BLaER1 (cell line): ENCODE measurements around the gene UGT1A5.
"Not testable (repeated sequence)": the region's sequence is repeated elsewhere in the genome, so short reads cannot be mapped to it uniquely, and the experiment has no call there.

Source experiments
- H3K27ac ChIP-seq: shearing (Covaris generic); formaldehyde crosslinking; 2 replicates; pipeline ENCODE4 v1.8.1; 2022
- H3K27me3 ChIP-seq: shearing (Covaris generic); formaldehyde crosslinking; 2 replicates; pipeline ENCODE4 v1.8.1; 2022
- H3K36me3 ChIP-seq: shearing (Covaris generic); formaldehyde crosslinking; 2 replicates; pipeline ENCODE4 v1.8.1; 2022
- H3K4me1 ChIP-seq: shearing (Covaris generic); formaldehyde crosslinking; 2 replicates; pipeline ENCODE4 v1.8.1; 2022
- H3K4me2 ChIP-seq: shearing (Covaris generic); formaldehyde crosslinking; 2 replicates; pipeline ENCODE4 v1.8.1; 2022
- H3K4me3 ChIP-seq: shearing (Covaris generic); formaldehyde crosslinking; 2 replicates; pipeline ENCODE4 v1.8.1; 2022
- H3K9ac ChIP-seq: shearing (Covaris generic); formaldehyde crosslinking; 2 replicates; pipeline ENCODE4 v1.8.1; 2022
- H3K9me3 ChIP-seq: shearing (Covaris generic); formaldehyde crosslinking; 2 replicates; pipeline ENCODE4 v1.8.1; 2022
- H4K20me1 ChIP-seq: shearing (Covaris generic); formaldehyde crosslinking; 2 replicates; pipeline ENCODE4 v1.8.1; 2022
- Cebpa-rat ChIP-seq: shearing (Covaris generic); IDR thresholded peaks from 2 replicates; pipeline ENCODE4 v1.8.1; 2022

Gene UGT1A5

DNA sequence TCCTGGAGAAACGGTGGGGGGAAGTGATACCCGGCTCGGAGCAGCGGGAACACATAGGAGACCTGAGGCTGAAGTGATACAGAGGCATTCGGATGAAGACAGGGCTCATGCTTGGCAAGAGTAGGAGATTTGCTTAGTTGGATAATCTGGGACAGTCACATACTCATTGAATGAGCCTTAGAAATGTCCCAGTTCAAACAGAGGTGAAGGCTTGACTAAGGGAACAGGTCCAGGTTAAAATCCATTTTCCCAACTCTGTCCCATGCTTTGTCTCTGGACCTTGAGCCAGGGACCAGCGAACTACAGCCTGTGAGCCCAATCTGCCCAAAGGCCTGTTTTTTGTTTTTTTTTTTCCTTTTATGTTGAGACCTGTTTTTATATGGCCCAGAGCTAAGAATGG is 18.7 kb upstream of the UGT1A5 start:
- no peaks in the 10 kb centered on the region for H3K9me3 ChIP-seq
- H3K36me3 ChIP-seq: no peaks in the 10 kb centered on the region
- TF ChIP-seq Cebpa-rat: no peak
- no peaks in the 10 kb centered on the region for H3K27me3 ChIP-seq
- H3K4me2 ChIP-seq: no peak overlapping the region
- no peak overlapping the region for H3K4me3 ChIP-seq
- no peaks in the 10 kb centered on the region for H3K4me1 ChIP-seq
- H3K27ac ChIP-seq: no peak overlapping the region
- H3K9ac ChIP-seq: no peak overlapping the region
- no peaks in the 10 kb centered on the region for H4K20me1 ChIP-seq

DNA sequence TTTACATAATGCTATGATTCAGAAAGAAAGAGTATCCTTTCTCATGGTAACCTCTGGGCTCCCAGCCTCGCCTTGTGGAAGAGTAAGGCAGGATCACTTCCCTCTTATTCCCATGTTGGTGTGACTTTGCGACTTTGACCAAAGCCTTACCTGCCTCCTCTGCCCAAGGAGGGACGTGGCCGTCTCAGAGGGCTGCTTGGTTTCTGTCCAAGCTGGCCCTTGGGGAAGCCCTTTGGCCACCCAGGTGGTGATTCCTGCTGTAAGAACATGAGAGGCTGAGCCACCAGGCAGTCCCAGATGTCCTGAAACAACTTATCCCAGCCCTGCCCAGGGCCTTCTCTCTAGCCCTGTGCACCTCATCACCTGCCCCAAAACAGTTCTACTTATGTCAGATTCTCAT is 14.0 kb upstream of the UGT1A5 start:
- no peak for TF ChIP-seq Cebpa-rat
- H3K9me3 ChIP-seq: 0 out of 2 replicates have a peak, but pooled peaks cover under 1% of the 10 kb centered on the region
- H3K4me3 ChIP-seq: no peak overlapping the region
- H3K4me1 ChIP-seq: no peaks in the 10 kb centered on the region
- H3K27ac ChIP-seq: no peak overlapping the region
- no peak overlapping the region for H3K9ac ChIP-seq
- no peak overlapping the region for H3K4me2 ChIP-seq
- no peaks in the 10 kb centered on the region for H4K20me1 ChIP-seq
- no peaks in the 10 kb centered on the region for H3K27me3 ChIP-seq
- no peaks in the 10 kb centered on the region for H3K36me3 ChIP-seq

DNA sequence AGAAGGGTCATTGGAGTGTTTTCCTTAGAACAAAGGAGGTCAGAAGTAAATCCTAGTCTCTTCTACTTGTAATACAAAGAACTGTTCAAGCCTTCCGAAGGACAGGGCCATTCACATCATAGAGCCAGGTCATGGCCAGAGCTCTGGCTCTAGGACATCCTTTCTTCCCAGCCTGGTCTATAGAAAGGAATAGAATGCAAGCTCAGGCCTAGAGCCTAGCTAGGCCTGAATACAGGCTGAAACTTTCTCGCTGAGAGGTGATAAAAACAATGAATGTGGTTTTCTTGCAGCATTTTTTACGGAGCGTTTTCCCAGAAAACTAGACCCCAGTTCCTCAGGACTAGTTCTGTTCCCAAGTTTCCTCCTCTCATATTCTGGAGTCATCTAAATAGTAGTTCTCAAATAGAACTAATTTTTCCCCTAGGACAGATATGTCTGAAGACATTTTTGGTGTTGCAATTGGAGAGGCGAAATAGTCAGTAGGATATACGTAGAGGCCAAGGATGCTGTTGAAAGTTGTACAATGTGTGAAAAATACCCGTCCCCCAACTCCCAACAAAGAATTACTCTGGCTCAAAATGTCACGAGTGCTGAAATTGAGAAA is 13.2 kb upstream of the UGT1A5 start:
- TF ChIP-seq Cebpa-rat: no peak
- Histone ChIP-seq H3K9ac (no peak overlapping the region), H3K36me3 (no peaks in the 10 kb centered on the region), H3K27ac (no peak overlapping the region), H3K4me1 (no peaks in the 10 kb centered on the region), H3K4me3 (no peak overlapping the region), H3K4me2 (no peak overlapping the region), H3K27me3 (no peaks in the 10 kb centered on the region), H4K20me1 (no peaks in the 10 kb centered on the region), H3K9me3 (peaks cover 4% of the 10 kb centered on the region; the same call in 1 of the 2 replicates)

DNA sequence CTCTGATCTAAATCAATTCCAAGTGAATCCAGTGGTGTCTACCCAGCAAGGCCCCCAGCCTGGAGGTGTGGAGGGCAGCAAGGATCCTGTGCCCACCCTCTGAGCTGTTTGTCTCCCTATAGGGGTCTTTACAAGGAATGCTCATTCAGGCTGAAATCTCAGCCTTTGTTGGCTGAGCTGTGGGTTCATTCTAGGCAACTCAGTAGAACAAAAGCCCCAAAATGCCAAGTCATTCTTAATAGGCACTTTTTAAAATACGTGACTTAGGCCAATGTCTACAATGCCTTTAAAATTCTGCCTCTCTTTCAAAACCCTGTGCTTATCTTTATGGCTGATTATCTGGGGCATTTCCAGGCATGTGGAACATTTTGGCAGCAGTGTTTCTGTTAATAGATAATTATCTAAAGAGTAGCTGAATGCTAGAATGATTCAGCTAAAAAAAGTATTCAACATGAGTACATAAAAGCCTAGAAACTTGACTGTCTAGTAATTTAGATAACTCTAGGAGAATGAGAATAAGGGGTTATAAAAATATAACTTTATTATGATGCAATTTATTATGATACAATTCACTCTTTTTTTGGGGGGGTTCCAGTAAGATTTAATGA is 12.6 kb upstream of the UGT1A5 start:
- Histone ChIP-seq H3K9me3 (peaks cover 4% of the 10 kb centered on the region; the same call in 1 of the 2 replicates), H3K27me3 (no peaks in the 10 kb centered on the region), H3K4me1 (no peaks in the 10 kb centered on the region), H3K4me2 (no peak overlapping the region), H3K36me3 (no peaks in the 10 kb centered on the region), H3K27ac (no peak overlapping the region), H3K9ac (no peak overlapping the region), H3K4me3 (no peak overlapping the region), H4K20me1 (no peaks in the 10 kb centered on the region)
- no peak for TF ChIP-seq Cebpa-rat

DNA sequence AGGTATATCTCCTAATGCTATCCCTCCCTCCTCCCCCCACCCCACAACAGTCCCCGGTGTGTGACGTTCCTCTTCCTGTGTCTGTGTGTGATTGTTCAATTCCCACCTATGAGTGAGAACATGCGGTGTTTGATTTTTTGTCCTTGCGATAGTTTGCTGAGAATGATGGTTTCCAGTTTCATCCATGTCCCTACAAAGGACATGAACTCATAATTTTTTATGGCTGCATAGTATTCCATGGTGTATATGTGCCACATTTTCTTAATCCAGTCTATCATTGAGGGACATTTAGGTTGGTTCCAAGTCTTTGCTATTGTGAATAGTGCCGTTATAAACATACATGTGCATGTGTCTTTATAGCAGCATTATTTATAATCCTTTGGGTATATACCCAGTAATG is 11.9 kb upstream of the UGT1A5 start:
- not testable (repeated sequence) for H3K9me3 ChIP-seq, H3K4me3 ChIP-seq

DNA sequence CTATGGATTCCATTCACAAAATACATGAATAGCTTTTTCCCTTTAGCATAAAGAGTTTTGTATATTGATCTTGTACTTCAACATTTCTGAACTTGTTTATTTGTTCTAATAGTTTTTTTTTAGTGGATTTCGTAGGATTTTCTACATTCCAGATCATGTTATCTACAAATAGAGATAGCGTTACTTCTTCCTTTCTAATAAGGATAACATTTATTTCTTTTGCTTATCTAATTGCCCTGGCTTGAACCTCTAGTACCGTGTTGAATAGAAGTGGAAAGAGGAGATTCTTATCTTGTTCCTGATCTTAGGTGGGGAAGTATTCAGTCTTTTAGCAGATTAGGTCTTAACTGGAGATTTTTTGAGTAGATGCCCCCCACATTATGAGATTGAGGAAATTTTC is 10.5 kb upstream of the UGT1A5 start:
- no peak overlapping the region for H3K9ac ChIP-seq
- no peaks in the 10 kb centered on the region for H3K4me1 ChIP-seq
- no peaks in the 10 kb centered on the region for H3K36me3 ChIP-seq
- H3K4me3 ChIP-seq: no peak overlapping the region
- H3K9me3 ChIP-seq: peaks cover 4% of the 10 kb centered on the region; the same call in 1 of the 2 replicates
- no peak overlapping the region for H3K4me2 ChIP-seq
- H3K27ac ChIP-seq: no peak overlapping the region
- H3K27me3 ChIP-seq: no peaks in the 10 kb centered on the region
- no peak for TF ChIP-seq Cebpa-rat
- no peaks in the 10 kb centered on the region for H4K20me1 ChIP-seq

More for the DNA sequence above, 11.9 kb upstream of the UGT1A5 start:
- not testable (repeated sequence) for H4K20me1 ChIP-seq, H3K4me2 ChIP-seq, H3K9ac ChIP-seq, H3K27ac ChIP-seq, H3K27me3 ChIP-seq, H3K36me3 ChIP-seq, H3K4me1 ChIP-seq

DNA sequence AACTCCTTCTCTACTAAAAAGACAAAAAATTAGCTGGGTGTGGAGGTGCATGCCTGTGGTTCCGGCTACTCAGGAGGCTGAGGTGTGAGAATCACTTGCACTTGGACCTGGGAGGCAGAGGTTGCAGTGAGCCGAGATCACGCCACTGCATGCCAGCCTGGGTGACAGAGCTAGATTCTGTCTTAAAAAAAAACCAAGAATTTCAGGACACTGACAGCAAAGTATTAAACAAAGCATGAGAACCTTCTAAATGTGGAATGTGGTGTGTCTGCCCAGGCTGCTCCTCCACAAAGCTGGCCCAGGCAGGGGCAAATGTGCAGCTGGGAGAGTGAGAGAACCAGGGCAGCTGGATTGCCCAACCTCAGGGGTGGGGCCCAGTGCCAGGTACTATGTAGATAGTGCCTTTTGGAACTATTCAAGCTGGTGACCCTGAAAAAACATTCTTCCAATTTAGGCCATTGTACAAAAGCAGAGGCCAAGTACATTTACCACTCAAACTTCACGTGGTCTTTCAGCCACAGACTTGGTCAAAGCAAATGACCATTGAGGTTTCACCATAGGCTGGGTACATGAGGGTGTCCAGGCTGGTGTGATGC is 6.7 kb upstream of the UGT1A5 start:
- TF ChIP-seq Cebpa-rat: no peak
- Histone ChIP-seq H3K9me3 (peaks cover 4% of the 10 kb centered on the region; the same call in 1 of the 2 replicates), H3K27ac (no peak overlapping the region), H3K4me2 (no peak overlapping the region), H3K27me3 (no peaks in the 10 kb centered on the region), H3K4me1 (no peaks in the 10 kb centered on the region), H3K36me3 (no peaks in the 10 kb centered on the region), H4K20me1 (no peaks in the 10 kb centered on the region), H3K9ac (no peak overlapping the region), H3K4me3 (no peak overlapping the region)

DNA sequence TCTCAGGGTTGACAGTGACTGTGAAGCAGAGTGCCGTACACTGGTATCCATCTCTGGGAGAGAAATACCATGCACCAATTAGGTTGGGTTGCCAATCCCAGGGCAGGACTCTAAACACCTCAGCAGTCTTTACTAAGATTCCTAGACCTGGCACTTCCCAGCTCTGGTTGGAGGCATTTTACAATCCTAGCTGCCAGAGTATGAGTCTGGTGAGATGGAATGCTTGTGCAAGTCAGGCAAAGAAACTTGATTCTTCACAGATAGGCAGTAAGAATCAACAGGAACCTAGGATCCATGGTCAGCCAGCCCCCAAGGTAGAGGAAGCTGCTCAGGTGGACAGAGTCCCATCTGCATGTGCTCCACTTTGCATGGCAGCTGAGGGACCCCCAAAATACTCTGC is 6.0 kb upstream of the UGT1A5 start:
- no peak for TF ChIP-seq Cebpa-rat

DNA sequence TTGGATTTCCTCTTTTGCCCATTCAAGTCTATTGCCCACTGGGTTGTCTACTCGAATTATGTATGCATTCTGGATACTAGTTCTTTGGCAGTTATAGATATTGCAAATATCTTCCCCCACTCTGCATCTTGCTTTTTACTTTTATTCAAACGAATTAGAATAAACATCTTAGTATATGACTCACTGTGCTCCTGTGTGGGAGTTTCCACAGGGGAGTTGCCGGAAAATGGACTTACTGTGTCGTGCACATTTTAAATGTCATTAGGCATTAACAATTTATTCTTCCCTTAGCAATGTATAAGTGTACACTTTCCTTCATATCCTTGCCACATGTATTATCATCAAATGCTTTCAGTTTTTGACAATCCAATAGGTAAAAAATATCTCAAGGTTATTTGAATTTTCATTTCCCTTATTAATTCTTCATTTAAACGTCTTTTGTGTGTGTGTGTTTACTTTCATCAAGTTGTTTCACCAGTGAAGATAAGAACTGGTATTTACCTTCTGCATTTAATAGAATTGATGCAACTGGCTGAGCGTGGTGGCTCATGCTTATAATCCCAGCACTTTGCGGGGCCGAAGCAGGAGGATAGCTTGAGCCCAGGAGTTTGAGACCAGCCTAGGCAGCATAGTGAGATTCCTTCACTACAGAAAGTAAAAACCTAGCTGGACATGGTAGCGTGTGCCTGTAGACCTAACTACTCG is 4.6 kb upstream of the UGT1A5 start:
- no peak overlapping the region for H3K27ac ChIP-seq
- no peaks in the 10 kb centered on the region for H4K20me1 ChIP-seq
- no peak overlapping the region for H3K9ac ChIP-seq
- peaks cover 4% of the 10 kb centered on the region; the same call in 1 of the 2 replicates for H3K9me3 ChIP-seq
- no peak for TF ChIP-seq Cebpa-rat
- no peak overlapping the region for H3K4me3 ChIP-seq
- H3K4me1 ChIP-seq: no peaks in the 10 kb centered on the region
- H3K4me2 ChIP-seq: no peak overlapping the region
- no peaks in the 10 kb centered on the region for H3K27me3 ChIP-seq
- H3K36me3 ChIP-seq: no peaks in the 10 kb centered on the region

More for the DNA sequence above, 6.0 kb upstream of the UGT1A5 start:
- no peak overlapping the region for H3K27ac ChIP-seq
- H3K4me2 ChIP-seq: no peak overlapping the region
- no peaks in the 10 kb centered on the region for H3K4me1 ChIP-seq
- H3K9ac ChIP-seq: no peak overlapping the region
- no peaks in the 10 kb centered on the region for H4K20me1 ChIP-seq
- H3K4me3 ChIP-seq: no peak overlapping the region
- peaks cover 4% of the 10 kb centered on the region; the same call in 1 of the 2 replicates for H3K9me3 ChIP-seq
- no peaks in the 10 kb centered on the region for H3K27me3 ChIP-seq
- H3K36me3 ChIP-seq: no peaks in the 10 kb centered on the region

DNA sequence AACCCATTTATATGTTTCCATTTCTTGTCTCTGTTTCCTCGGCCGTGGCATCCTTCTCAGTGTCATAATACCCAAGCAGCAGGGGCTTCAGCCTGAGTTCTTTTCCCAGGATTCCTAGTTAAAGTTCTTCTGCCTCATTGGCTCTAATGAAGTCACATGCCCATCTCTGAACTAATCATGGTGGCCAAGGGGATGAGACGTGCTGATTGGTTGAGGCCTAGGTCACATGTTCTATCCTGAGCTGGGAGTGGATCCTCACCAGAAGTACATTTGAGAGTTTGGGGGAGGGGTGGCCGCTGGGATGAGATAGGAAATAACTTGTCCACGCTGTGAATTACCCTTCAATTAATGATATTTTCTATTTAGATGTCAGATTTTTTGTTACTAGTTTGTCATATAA is 3.8 kb upstream of the UGT1A5 start:
- H3K4me1 ChIP-seq: no peaks in the 10 kb centered on the region
- no peak overlapping the region for H3K4me2 ChIP-seq
- H3K36me3 ChIP-seq: no peaks in the 10 kb centered on the region
- H3K9ac ChIP-seq: no peak overlapping the region
- H3K27me3 ChIP-seq: no peaks in the 10 kb centered on the region
- no peak overlapping the region for H3K27ac ChIP-seq
- H3K9me3 ChIP-seq: peaks cover 1% of the 10 kb centered on the region; the same call in 1 of the 2 replicates
- H3K4me3 ChIP-seq: no peak overlapping the region
- no peaks in the 10 kb centered on the region for H4K20me1 ChIP-seq
- TF ChIP-seq Cebpa-rat: no peak
